Osteoblast (primary cell): ENCODE data around the gene ZNF22. TPM values are rescaled to one million over a fixed set of nuclear protein-coding genes. Genes with fewer than 3 reads are reported as not detected.

ENCODE experiments used
- DNase-seq: peaks from one replicate; pipeline ENCODE4 v3.0.0; 2011; ENCODE audit warnings: low spot score, mixed read lengths; ENCODE audit not compliant: insufficient read length; ENCODE audit errors: missing footprints
- H2AFZ ChIP-seq: 2 replicates; pipeline ENCODE4 v1.6.0; 2011; ENCODE audit warnings: mild to moderate bottlenecking, low read length
- H3K27ac ChIP-seq: 2 replicates; pipeline ENCODE4 v1.5.1; 2011; ENCODE audit warnings: mild to moderate bottlenecking, low read depth, low read length, moderate library complexity
- H3K27me3 ChIP-seq: 2 replicates; pipeline ENCODE4 v1.6.0; 2012; ENCODE audit warnings: mild to moderate bottlenecking, control low read depth, inconsistent platforms, low read length, moderate library complexity; ENCODE audit not compliant: insufficient read depth
- H3K36me3 ChIP-seq: 2 replicates; pipeline ENCODE4 v1.5.1; 2011; ENCODE audit warnings: mild to moderate bottlenecking, low read length, control low read depth, moderate library complexity; ENCODE audit not compliant: insufficient read depth
- H3K4me1 ChIP-seq: 2 replicates; pipeline ENCODE4 v1.5.1; 2011; ENCODE audit warnings: mild to moderate bottlenecking, low read length, control low read depth, moderate library complexity; ENCODE audit not compliant: insufficient read depth
- H3K4me2 ChIP-seq: 2 replicates; pipeline ENCODE4 v1.6.0; 2011; ENCODE audit warnings: mild to moderate bottlenecking, low read length; ENCODE audit not compliant: insufficient read depth
- H3K4me3 ChIP-seq: fragments of 200-600 bp; sonication (generic); 3 replicates; pipeline ENCODE4 v1.5.1; 2012; ENCODE audit warnings: mild to moderate bottlenecking, low read length, inconsistent platforms; ENCODE audit not compliant: insufficient read depth
- H3K79me2 ChIP-seq: 2 replicates; pipeline ENCODE4 v1.6.0; 2012; ENCODE audit warnings: mild to moderate bottlenecking, low read length, control low read depth, inconsistent platforms; ENCODE audit not compliant: insufficient read depth
- H3K9me3 ChIP-seq: 2 replicates; pipeline ENCODE4 v1.5.1; 2011; ENCODE audit warnings: low read depth, low read length, control low read depth
- H4K20me1 ChIP-seq: 2 replicates; pipeline ENCODE4 v1.6.0; 2012; ENCODE audit warnings: mild to moderate bottlenecking, low read length, control low read depth; ENCODE audit not compliant: insufficient read depth
- CTCF ChIP-seq: IDR thresholded peaks from 2 replicates; pipeline ENCODE4 v1.5.1; 2011; ENCODE audit warnings: mild to moderate bottlenecking, low read depth, low read length, moderate library complexity; ENCODE audit errors: extremely low read depth
- total RNA-seq: library from RNA; depleted of rRNA; stranded (reverse); fragments of >200 nt; gene quantifications from 2 replicates; pipeline ENCODE4 v1.2.3, GENCODE V29; 2012

ZNF22 gene
- total RNA-seq, 1 donor: 13.8 TPM

DNA sequence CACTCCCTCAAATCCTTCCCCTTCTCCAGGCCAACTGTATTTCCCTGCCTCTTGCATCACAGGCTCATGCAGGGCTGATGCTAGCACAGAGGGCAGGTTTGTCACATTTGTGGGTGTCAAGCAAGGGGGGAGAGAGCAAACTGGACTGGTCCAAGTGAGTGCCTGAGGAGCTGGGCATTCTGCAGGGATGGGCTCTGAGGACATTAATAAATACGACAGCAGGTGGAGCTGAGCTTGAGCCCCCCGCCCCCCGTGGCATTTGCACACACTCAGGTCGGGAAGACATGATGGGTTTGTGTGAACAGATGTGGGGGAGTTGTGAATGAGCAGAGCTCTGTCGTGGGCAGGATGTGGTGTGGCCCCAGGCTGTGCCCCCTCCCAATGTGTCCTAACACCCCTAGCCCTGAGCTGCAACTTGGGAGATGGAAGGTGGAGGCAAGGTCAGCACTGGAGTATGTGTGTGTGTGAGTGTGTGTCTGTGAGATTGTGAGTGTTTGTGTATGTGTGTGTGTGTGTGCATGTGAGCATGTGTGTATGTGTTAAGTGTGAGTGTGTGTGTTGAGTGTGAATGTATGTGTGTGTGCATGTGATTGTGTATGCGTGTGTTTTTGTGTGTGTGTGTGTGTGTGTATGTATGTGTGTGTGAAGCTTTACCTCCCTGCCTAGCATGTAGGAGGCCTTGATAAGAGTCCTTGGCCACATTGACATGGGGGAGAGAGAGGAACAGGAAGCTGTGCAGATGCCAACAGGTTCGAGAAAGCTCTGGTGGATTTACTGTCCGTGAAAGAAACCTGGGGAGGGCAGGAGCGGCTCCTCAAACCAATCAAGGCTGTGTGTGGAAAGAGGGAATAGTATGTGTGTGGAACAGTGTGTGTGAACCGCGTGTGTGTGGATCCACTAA is 32.0 kb upstream of the ZNF22 start:
- Histone ChIP-seq H3K27me3 (no peaks in the 10 kb centered on the region), H3K9me3 (no peaks in the 10 kb centered on the region), H3K4me3 (no peak overlapping the region), H3K36me3 (peaks cover 5% of the 10 kb centered on the region), H3K4me2 (peak overlapping the region; percentile 18), H2AFZ (peak overlapping the region; percentile 61), H3K79me2 (no peaks in the 10 kb centered on the region), H3K27ac (no peak overlapping the region), H3K4me1 (peaks cover 20% of the 10 kb centered on the region), H4K20me1 (no peaks in the 10 kb centered on the region)
- peak; percentile 54 for DNase-seq
- no peak for TF ChIP-seq CTCF

DNA sequence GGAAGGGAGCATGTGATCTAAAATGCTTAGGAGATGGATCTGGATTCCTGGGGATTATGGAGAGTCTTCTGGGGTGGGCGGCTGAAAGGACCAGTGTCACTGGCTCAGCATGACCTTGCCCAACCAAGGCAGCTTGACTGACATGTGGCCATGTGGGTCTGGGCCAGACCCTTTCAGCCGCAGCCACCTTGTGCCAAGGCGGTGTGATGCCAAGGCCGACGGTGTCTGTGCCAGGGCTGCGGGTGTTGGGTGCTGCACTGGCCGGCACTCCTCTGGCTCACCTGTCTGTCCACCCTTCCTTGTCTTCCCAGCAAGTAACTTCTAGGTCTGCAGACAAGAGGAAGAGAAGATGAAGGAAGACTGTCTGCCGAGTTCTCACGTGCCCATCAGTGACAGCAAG is 30.9 kb upstream of the ZNF22 start:
- Histone ChIP-seq H4K20me1 (no peaks in the 10 kb centered on the region), H3K36me3 (peaks cover 5% of the 10 kb centered on the region), H3K4me1 (peaks cover 27% of the 10 kb centered on the region), H3K9me3 (no peaks in the 10 kb centered on the region), H3K27me3 (no peaks in the 10 kb centered on the region), H3K4me2 (no peak overlapping the region), H3K79me2 (no peaks in the 10 kb centered on the region), H3K4me3 (no peak overlapping the region), H3K27ac (no peak overlapping the region), H2AFZ (no peak overlapping the region)
- no peak for TF ChIP-seq CTCF
- DNase-seq: no peak

DNA sequence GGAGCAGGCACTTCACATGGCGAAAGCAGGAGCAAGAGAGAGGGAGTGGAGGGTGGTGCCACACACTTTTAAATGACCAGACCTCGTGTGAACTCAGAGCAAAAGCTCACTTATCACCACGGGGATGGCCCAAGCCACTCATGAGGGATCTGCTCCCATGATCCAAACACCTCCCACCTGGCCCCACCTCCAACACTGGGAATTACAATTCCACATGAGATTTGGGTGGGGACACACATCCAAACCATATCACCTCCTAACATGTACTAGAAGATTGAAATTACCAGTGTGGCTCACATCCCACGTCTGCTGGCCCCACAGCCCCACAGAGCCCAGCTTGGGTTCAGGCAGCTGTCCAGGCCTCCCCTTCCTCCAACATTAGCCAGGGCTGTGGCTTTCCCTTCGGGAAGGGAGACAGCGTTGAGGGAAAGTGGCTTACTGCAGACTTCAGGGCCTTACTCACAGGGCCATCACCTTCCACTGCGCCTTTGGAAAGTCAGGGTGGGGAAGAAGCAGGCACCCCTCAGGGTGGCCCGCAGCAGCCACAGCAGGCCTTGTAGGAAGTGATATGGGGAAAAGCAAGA is 29.8 kb upstream of the ZNF22 start:
- Histone ChIP-seq H3K27me3 (no peaks in the 10 kb centered on the region), H3K27ac (no peak overlapping the region), H3K36me3 (peaks cover 5% of the 10 kb centered on the region), H3K79me2 (no peaks in the 10 kb centered on the region), H2AFZ (no peak overlapping the region), H4K20me1 (no peaks in the 10 kb centered on the region), H3K4me3 (no peak overlapping the region), H3K4me2 (no peak overlapping the region), H3K9me3 (no peaks in the 10 kb centered on the region), H3K4me1 (peaks cover 35% of the 10 kb centered on the region)
- TF ChIP-seq CTCF: no peak
- DNase-seq: peak; percentile 29

- Histone ChIP-seq H3K4me1 (peaks cover 35% of the 10 kb centered on the region), H2AFZ (no peak overlapping the region), H4K20me1 (no peaks in the 10 kb centered on the region), H3K9me3 (no peaks in the 10 kb centered on the region), H3K27me3 (no peaks in the 10 kb centered on the region), H3K4me3 (no peak overlapping the region), H3K79me2 (no peaks in the 10 kb centered on the region), H3K4me2 (no peak overlapping the region), H3K27ac (no peak overlapping the region), H3K36me3 (peaks cover 5% of the 10 kb centered on the region)
- TF ChIP-seq CTCF: no peak
- peak; percentile 1 for DNase-seq
Observed at GRCh38 chr10:44971434-44971833, 29.3 kb upstream of the ZNF22 start.
